ENCODE measurements around the gene RBM8A.

DNA sequence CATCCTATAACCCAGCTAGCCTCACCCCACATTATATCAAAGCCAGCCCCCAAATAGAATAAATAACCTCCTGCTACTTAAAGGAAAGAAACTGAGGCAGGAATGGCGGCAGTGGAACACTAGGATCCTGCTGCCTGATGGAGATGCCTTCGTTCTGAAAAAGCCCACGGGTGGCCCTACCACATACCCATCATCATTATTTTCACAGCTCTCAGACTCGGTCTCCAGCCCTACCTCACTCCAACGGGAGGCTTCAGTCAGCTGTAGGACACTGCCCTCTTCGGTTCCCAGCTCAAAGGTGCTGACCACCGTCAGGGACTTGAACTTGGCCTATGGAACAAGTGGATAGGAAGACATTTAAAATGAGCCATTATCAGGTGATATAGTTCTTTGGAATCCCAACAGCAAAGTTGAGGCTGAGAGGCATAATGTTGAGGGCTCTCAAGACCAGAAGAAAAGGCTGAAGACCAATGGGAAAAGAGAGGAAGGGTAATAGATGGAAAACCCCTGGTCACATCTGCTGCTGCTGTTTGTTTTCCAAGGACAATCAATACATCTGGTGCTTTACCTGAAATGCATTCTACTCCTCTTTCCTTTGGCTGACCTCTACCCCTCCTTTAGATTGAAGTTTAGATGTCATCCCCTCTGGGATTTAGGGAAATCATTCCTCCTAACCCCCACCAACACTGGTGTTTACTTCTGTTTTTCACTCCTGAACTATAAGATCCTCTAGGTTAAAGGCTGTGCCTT lies 33.8 kb downstream of the RBM8A start:
- TF ChIP-seq, protein P1, sequence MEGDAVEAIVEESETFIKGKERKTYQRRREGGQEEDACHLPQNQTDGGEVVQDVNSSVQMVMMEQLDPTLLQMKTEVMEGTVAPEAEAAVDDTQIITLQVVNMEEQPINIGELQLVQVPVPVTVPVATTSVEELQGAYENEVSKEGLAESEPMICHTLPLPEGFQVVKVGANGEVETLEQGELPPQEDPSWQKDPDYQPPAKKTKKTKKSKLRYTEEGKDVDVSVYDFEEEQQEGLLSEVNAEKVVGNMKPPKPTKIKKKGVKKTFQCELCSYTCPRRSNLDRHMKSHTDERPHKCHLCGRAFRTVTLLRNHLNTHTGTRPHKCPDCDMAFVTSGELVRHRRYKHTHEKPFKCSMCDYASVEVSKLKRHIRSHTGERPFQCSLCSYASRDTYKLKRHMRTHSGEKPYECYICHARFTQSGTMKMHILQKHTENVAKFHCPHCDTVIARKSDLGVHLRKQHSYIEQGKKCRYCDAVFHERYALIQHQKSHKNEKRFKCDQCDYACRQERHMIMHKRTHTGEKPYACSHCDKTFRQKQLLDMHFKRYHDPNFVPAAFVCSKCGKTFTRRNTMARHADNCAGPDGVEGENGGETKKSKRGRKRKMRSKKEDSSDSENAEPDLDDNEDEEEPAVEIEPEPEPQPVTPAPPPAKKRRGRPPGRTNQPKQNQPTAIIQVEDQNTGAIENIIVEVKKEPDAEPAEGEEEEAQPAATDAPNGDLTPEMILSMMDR (IDR thresholded peaks at IDR 0.05): no peak
- TF ChIP-seq POLR2A (IDR thresholded peaks at IDR 0.05): no peak
